ENCODE measurements around the gene NAV3.

GRCh38 chr12:78199926-78200325 lies 369.2 kb downstream of the NAV3 start:
- TF ChIP-seq GABPA (IDR thresholded peaks at IDR 0.05; ENCODE audit: low read depth) (no peak), CTCF (IDR thresholded peaks at IDR 0.05; ENCODE audit: insufficient read depth, low read length) (no peak), REST (IDR thresholded peaks at IDR 0.05; ENCODE audit: insufficient replicate concordance, low read depth) (no peak), SPI1 (IDR thresholded peaks at IDR 0.05; ENCODE audit: borderline replicate concordance, low read depth) (no peak), POLR2AphosphoS5 (IDR thresholded peaks at IDR 0.05; ENCODE audit: low read depth) (no peak)

All from HL-60 (cell line).